Measurements from ENCODE around the gene CARF. TPM values are rescaled to one million over a fixed set of nuclear protein-coding genes. Genes with fewer than 3 reads are reported as not detected.

CARF gene
- total and polyA plus RNA-seq, 2 donors (not counting 3 experiments of a cell fraction or from before 2014, with no cell fraction given): 1.0 to 3.7 TPM

DNA sequence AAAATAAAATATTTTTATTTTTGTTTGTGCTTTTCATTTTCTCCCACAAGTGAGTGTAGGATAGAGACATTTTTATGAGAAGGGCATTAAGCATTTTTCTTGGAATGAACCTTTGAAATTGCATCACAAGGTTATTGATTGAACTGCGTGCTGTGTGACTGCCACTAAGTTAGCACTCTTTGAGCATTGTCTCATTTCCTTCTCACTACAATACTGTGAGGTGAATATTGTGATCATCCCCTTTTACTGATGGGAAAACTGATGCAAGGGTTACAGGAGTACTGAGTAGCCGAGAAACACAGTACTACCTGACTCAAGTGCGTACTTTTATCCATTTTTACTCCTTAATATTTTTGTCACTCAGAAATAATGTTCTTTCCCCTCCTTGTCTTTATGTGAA is 104.6 kb downstream of the CARF start:
- Histone ChIP-seq H3K27me3 (ENCODE audit: control insufficient read depth in 2 of 2, insufficient read depth in 2 of 2, low read length in 2 of 2) (peaks cover 0 to 1% of the 10 kb centered on the region in 2 experiments), H3K9me1 (replicated peaks; ENCODE audit: control insufficient read depth, extremely low read depth, insufficient read depth, low read length) (no peaks in the 10 kb centered on the region), H3K4me3 (replicated peaks in 1 of 3; ENCODE audit: insufficient read depth in 1 of 3, low read depth in 1 of 3, low read length in 3 of 3) (peak overlapping the region in 1 of 3 experiments; percentile 36), H3K79me2 (ENCODE audit: control insufficient read depth, insufficient read depth, low read length) (peaks cover 11% of the 10 kb centered on the region), H3K27ac (ENCODE audit: insufficient read depth, low read depth, low read length) (no peak overlapping the region), H4K20me1 (replicated peaks; ENCODE audit: control insufficient read depth, extremely low read depth, insufficient read depth, low read length) (no peaks in the 10 kb centered on the region), H3K36me3 (ENCODE audit: control insufficient read depth in 2 of 2, extremely low read depth in 1 of 2, insufficient read depth in 2 of 2, low read length in 2 of 2) (no peaks in the 10 kb centered on the region), H3K4me2 (ENCODE audit: insufficient read depth, low read length) (peak overlapping the region; percentile 74), H3K9ac (replicated peaks; ENCODE audit: extremely low read depth, insufficient read depth, low read length) (peak overlapping the region; percentile 21), H2AFZ (ENCODE audit: low read depth, low read length) (no peak overlapping the region), H3K4me1 (ENCODE audit: control insufficient read depth, extremely low read depth, insufficient read depth, low read length) (peaks cover 22% of the 10 kb centered on the region), H3K9me3 (replicated peaks; ENCODE audit: control insufficient read depth, insufficient read depth, low read length) (no peaks in the 10 kb centered on the region)
- dilution Hi-C loops (cut with MboI; ENCODE audit: extremely low pct_ligation_motif_present, low sequenced_read_pairs) (no loop called here), intact Hi-C loops (cut with micrococcal nuclease) (loop anchor here (5.0 to 10.0 kb wide), 3 partner anchors 91 to 438 kb away; partner anchors contain the start of gene FAM117B)
- no TSS peak for BruUV-seq (replicated peaks)
- FAIRE-seq (no peak), DNase-seq (ENCODE audit: low read depth, low spot score) (no peak)
- CTCF ChIA-PET: interaction anchor here (1.5 kb wide), 1 partner anchor 11 kb away, joined by 5 read pairs; no protein-coding TSS in a partner anchor
- TF ChIP-seq, protein P1, sequence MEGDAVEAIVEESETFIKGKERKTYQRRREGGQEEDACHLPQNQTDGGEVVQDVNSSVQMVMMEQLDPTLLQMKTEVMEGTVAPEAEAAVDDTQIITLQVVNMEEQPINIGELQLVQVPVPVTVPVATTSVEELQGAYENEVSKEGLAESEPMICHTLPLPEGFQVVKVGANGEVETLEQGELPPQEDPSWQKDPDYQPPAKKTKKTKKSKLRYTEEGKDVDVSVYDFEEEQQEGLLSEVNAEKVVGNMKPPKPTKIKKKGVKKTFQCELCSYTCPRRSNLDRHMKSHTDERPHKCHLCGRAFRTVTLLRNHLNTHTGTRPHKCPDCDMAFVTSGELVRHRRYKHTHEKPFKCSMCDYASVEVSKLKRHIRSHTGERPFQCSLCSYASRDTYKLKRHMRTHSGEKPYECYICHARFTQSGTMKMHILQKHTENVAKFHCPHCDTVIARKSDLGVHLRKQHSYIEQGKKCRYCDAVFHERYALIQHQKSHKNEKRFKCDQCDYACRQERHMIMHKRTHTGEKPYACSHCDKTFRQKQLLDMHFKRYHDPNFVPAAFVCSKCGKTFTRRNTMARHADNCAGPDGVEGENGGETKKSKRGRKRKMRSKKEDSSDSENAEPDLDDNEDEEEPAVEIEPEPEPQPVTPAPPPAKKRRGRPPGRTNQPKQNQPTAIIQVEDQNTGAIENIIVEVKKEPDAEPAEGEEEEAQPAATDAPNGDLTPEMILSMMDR (IDR thresholded peaks at IDR 0.05; ENCODE audit: extremely low read depth in 1 of 2, insufficient read depth in 1 of 2, low read depth in 1 of 2, low read length in 2 of 2): no peak
- TF ChIP-seq POLR2AphosphoS5 (IDR thresholded peaks at IDR 0.05; ENCODE audit: insufficient read depth, low read depth, low read length) (no peak), JUN (IDR thresholded peaks at IDR 0.05; ENCODE audit: borderline replicate concordance, insufficient read depth, insufficient read length, low read depth) (no peak), MYC (IDR thresholded peaks at IDR 0.05; ENCODE audit: low read depth, low read length) (no peak)
- TF ChIP-seq, protein P2, sequence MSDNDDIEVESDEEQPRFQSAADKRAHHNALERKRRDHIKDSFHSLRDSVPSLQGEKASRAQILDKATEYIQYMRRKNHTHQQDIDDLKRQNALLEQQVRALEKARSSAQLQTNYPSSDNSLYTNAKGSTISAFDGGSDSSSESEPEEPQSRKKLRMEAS (IDR thresholded peaks at IDR 0.05; ENCODE audit: insufficient read depth, insufficient read length): no peak
- POLR2A ChIA-PET: no interaction called here

All from endothelial cell of umbilical vein (primary cell).